ENCODE data around the gene CALHM4.

- TF ChIP-seq, protein P1, sequence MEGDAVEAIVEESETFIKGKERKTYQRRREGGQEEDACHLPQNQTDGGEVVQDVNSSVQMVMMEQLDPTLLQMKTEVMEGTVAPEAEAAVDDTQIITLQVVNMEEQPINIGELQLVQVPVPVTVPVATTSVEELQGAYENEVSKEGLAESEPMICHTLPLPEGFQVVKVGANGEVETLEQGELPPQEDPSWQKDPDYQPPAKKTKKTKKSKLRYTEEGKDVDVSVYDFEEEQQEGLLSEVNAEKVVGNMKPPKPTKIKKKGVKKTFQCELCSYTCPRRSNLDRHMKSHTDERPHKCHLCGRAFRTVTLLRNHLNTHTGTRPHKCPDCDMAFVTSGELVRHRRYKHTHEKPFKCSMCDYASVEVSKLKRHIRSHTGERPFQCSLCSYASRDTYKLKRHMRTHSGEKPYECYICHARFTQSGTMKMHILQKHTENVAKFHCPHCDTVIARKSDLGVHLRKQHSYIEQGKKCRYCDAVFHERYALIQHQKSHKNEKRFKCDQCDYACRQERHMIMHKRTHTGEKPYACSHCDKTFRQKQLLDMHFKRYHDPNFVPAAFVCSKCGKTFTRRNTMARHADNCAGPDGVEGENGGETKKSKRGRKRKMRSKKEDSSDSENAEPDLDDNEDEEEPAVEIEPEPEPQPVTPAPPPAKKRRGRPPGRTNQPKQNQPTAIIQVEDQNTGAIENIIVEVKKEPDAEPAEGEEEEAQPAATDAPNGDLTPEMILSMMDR (IDR thresholded peaks at IDR 0.05) = no peak
- no peak for TF ChIP-seq POLR2A (IDR thresholded peaks at IDR 0.05)
Observed at GRCh38 chr6:116543149-116543548, 10.4 kb upstream of the CALHM4 start.
